Endothelial cell of umbilical vein (primary cell): ENCODE results near the gene TEX44. TPM values are rescaled to one million over a fixed set of nuclear protein-coding genes. Genes with fewer than 3 reads are reported as not detected.

Experiments used
- BruUV-seq: library from RNA; stranded (reverse); fragments of 400-500 nt; replicated peaks from 2 replicates; lab custom pipeline; 2021; lab: Mats Ljungman, UMichigan
- CTCF ChIA-PET: fragments of 300-600, 350-600 bp; sonication (Branson Sonifier 250); formaldehyde crosslinking; loops from one replicate; lab custom pipeline; 2021; ENCODE audit warnings: antibody characterized with exemption, inconsistent platforms; lab: Charles Lee
- POLR2A ChIA-PET: fragments of 300-600, 350-600 bp; sonication (Branson Sonifier 250); formaldehyde crosslinking; loops from one replicate; lab custom pipeline; 2021; ENCODE audit warnings: antibody characterized with exemption, inconsistent platforms; lab: Charles Lee
- DNase-seq: peaks from one replicate; pipeline ENCODE4 v3.0.0-alpha.2; 2011; ENCODE audit warnings: low read depth, low spot score
- FAIRE-seq: peaks from 2 replicates; lab custom pipeline; 2011; peaks lifted over from hg19 to GRCh38; lab: Jason Lieb, UNC
- H2AFZ ChIP-seq: 2 replicates; pipeline ENCODE4 v1.6.0; 2012; ENCODE audit warnings: low read depth, low read length, control low read depth, inconsistent platforms
- H3K27ac ChIP-seq: 2 replicates; pipeline ENCODE4 v1.5.1; 2011; ENCODE audit warnings: low read depth, mild to moderate bottlenecking, control low read depth, low read length, moderate library complexity; ENCODE audit not compliant: insufficient read depth
- H3K27me3 ChIP-seq, 2 experiments: 2 replicates each; pipeline versions ENCODE4 v1.6.0 to v1.6.1; 2011; ENCODE audit warnings: low read length in 2 of 2, mixed read lengths in 1 of 2; ENCODE audit not compliant: control insufficient read depth in 2 of 2, insufficient read depth in 2 of 2
- H3K36me3 ChIP-seq, 2 experiments: 2 replicates in 1 of 2; 3 replicates in 1 of 2; pipeline ENCODE4 v1.5.1; 2011; ENCODE audit warnings: low read length in 2 of 2, mild to moderate bottlenecking in 1 of 2, moderate library complexity in 1 of 2; ENCODE audit not compliant: control insufficient read depth in 2 of 2, insufficient read depth in 2 of 2; ENCODE audit errors: extremely low read depth in 1 of 2
- H3K4me1 ChIP-seq: 3 replicates; pipeline ENCODE4 v1.5.1; 2011; ENCODE audit warnings: mild to moderate bottlenecking, low read length; ENCODE audit not compliant: control insufficient read depth, insufficient read depth; ENCODE audit errors: extremely low read depth
- H3K4me2 ChIP-seq: 2 replicates; pipeline ENCODE4 v1.6.1; 2011; ENCODE audit warnings: low read length, control low read depth, mixed read lengths; ENCODE audit not compliant: insufficient read depth
- H3K4me3 ChIP-seq, 3 experiments: fragments of 200-600 bp in 1 of 3; sonication (generic), shearing (Covaris generic) in 1 of 3; replicated peaks in 1 of 3; 2 replicates each; pipeline ENCODE4 v1.5.1; 2011 to 2016; ENCODE audit warnings: control low read depth in 3 of 3, low read length in 3 of 3, mild to moderate bottlenecking in 2 of 3, inconsistent platforms in 1 of 3, low read depth in 1 of 3, moderate library complexity in 1 of 3; ENCODE audit not compliant: insufficient read depth in 1 of 3
- H3K79me2 ChIP-seq: 2 replicates; pipeline ENCODE4 v1.6.0; 2012; ENCODE audit warnings: low read length, inconsistent platforms; ENCODE audit not compliant: control insufficient read depth, insufficient read depth
- H3K9ac ChIP-seq: replicated peaks from 2 replicates; pipeline ENCODE3; 2011; ENCODE audit warnings: low read length, control low read depth; ENCODE audit not compliant: insufficient read depth; ENCODE audit errors: extremely low read depth
- H3K9me1 ChIP-seq: replicated peaks from 3 replicates; pipeline ENCODE4 v1.6.0; 2011; ENCODE audit warnings: mild to moderate bottlenecking, low read length; ENCODE audit not compliant: control insufficient read depth, insufficient read depth; ENCODE audit errors: extremely low read depth
- H3K9me3 ChIP-seq: replicated peaks from 2 replicates; pipeline ENCODE4 v1.5.1; 2012; ENCODE audit warnings: low read length, inconsistent platforms; ENCODE audit not compliant: control insufficient read depth, insufficient read depth
- H4K20me1 ChIP-seq: replicated peaks from 2 replicates; pipeline ENCODE3; 2011; ENCODE audit warnings: mild to moderate bottlenecking, low read length; ENCODE audit not compliant: control insufficient read depth, insufficient read depth; ENCODE audit errors: extremely low read depth
- EZH2 ChIP-seq: IDR thresholded peaks from 2 replicates; pipeline ENCODE4 v1.6.1; 2012; ENCODE audit warnings: borderline replicate concordance, low read depth, mild to moderate bottlenecking, moderate library complexity, low read length, inconsistent platforms; ENCODE audit not compliant: severe bottlenecking
- FOS ChIP-seq: IDR thresholded peaks from 2 replicates; pipeline ENCODE4 v1.6.1; 2011; ENCODE audit warnings: mild to moderate bottlenecking, low read length, moderate library complexity, borderline replicate concordance; ENCODE audit not compliant: insufficient read depth
- GATA2 ChIP-seq: IDR thresholded peaks from 2 replicates; pipeline ENCODE4 v1.7.0; 2011; ENCODE audit warnings: low read depth, mild to moderate bottlenecking, moderate library complexity, mixed read lengths, low read length; ENCODE audit not compliant: insufficient read length, insufficient read depth
- JUN ChIP-seq: IDR thresholded peaks from 2 replicates; pipeline ENCODE4 v1.6.1; 2011; ENCODE audit warnings: borderline replicate concordance, low read depth; ENCODE audit not compliant: insufficient read length, insufficient read depth
- MYC ChIP-seq: IDR thresholded peaks from one replicate; pipeline ENCODE4 v1.6.1; 2011; ENCODE audit warnings: mild to moderate bottlenecking, low read depth, low read length
- POLR2A ChIP-seq: IDR thresholded peaks from 2 replicates; pipeline ENCODE4 v1.6.1; 2012; ENCODE audit warnings: low read depth, mild to moderate bottlenecking, control low read depth, low read length
- POLR2AphosphoS5 ChIP-seq: IDR thresholded peaks from 2 replicates; pipeline ENCODE4 v1.6.1; 2012; ENCODE audit warnings: low read depth, mild to moderate bottlenecking, control low read depth, low read length, moderate library complexity; ENCODE audit not compliant: insufficient read depth
- dilution Hi-C: fragments of 300-500 bp; cut with MboI; formaldehyde crosslinking; loops from one replicate; pipeline ENCODE4 v1.15.0; 2019; ENCODE audit warnings: low sequenced_read_pairs; ENCODE audit not compliant: extremely low pct_ligation_motif_present
- intact Hi-C: fragments of 100-400 bp; cut with micrococcal nuclease; formaldehyde crosslinking; loops from one replicate; pipeline ENCODE4 v1.10.0; 2022
- polyA plus RNA-seq, 4 experiments: library from polyadenylated mRNA; depleted of rRNA in 3 of 4; stranded (reverse) in 3 of 4; unstranded in 1 of 4; fragments of >200 nt; gene quantifications; 2 replicates each; pipeline versions ENCODE4 v1.2.1 to v1.2.3, GENCODE V29; 2011 to 2012; ENCODE audit warnings: missing spikeins in 1 of 4
- total RNA-seq: library from RNA; stranded (reverse); gene quantifications from 2 replicates; pipeline ENCODE4 v1.2.3, GENCODE V29; 2021
- TF ChIP-seq, protein P1 (sequence below): IDR thresholded peaks from 2 replicates; pipeline ENCODE4 v1.6.1; 2011; ENCODE audit not compliant: insufficient read depth, insufficient read length
- TF ChIP-seq, protein P2 (sequence below), 2 donors: IDR thresholded peaks; 1 replicate in 1 of 2; 2 replicates in 1 of 2; pipeline ENCODE4 v1.5.1; 2011; ENCODE audit warnings: low read length in 2 of 2, mild to moderate bottlenecking in 2 of 2, moderate library complexity in 2 of 2, control low read depth in 1 of 2, inconsistent platforms in 1 of 2, low read depth in 1 of 2; ENCODE audit not compliant: insufficient read depth in 1 of 2; ENCODE audit errors: extremely low read depth in 1 of 2

The TEX44 gene
- total and polyA plus RNA-seq, 2 donors (not counting 3 experiments of a cell fraction or from before 2014, with no cell fraction given): not detected

DNA sequence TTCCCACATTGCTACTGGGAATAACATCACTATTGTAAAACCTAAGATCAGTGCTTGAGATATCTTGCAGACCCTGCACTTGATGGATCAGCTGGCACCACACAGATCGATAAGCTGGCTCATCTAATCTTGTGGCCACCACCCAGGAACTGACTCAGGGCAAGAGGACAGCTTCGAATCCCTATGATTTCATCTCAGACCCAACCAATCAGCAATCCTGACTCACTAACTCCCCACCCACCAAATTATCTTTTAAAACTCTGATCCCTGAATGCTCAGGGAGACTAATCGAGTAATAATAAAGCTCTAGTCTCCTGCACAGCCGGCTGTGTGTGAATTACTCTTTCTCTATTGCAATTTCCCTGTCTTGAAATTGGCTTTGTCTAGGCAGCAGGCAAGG lies 11.3 kb upstream of the TEX44 start:
- BruUV-seq: no TSS peak
- Histone ChIP-seq H3K9ac (no peak overlapping the region), H3K4me2 (no peak overlapping the region), H3K9me1 (no peaks in the 10 kb centered on the region), H4K20me1 (no peaks in the 10 kb centered on the region), H2AFZ (no peak overlapping the region), H3K9me3 (no peaks in the 10 kb centered on the region), H3K36me3 (no peaks in the 10 kb centered on the region), H3K27me3 (no peaks in the 10 kb centered on the region), H3K79me2 (no peaks in the 10 kb centered on the region), H3K4me1 (no peaks in the 10 kb centered on the region), H3K27ac (no peak overlapping the region), H3K4me3 (no peak overlapping the region)
- TF ChIP-seq JUN (no peak), POLR2AphosphoS5 (no peak), MYC (no peak), FOS (no peak), GATA2 (no peak), EZH2 (no peak), POLR2A (no peak)
- TF ChIP-seq, protein P1, sequence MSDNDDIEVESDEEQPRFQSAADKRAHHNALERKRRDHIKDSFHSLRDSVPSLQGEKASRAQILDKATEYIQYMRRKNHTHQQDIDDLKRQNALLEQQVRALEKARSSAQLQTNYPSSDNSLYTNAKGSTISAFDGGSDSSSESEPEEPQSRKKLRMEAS: no peak
- TF ChIP-seq, protein P2, sequence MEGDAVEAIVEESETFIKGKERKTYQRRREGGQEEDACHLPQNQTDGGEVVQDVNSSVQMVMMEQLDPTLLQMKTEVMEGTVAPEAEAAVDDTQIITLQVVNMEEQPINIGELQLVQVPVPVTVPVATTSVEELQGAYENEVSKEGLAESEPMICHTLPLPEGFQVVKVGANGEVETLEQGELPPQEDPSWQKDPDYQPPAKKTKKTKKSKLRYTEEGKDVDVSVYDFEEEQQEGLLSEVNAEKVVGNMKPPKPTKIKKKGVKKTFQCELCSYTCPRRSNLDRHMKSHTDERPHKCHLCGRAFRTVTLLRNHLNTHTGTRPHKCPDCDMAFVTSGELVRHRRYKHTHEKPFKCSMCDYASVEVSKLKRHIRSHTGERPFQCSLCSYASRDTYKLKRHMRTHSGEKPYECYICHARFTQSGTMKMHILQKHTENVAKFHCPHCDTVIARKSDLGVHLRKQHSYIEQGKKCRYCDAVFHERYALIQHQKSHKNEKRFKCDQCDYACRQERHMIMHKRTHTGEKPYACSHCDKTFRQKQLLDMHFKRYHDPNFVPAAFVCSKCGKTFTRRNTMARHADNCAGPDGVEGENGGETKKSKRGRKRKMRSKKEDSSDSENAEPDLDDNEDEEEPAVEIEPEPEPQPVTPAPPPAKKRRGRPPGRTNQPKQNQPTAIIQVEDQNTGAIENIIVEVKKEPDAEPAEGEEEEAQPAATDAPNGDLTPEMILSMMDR (IDR thresholded peaks at IDR 0.05; ENCODE audit: extremely low read depth in 1 of 2, insufficient read depth in 1 of 2, low read depth in 1 of 2, low read length in 2 of 2): no peak
- ChIA-PET CTCF (interaction anchor here (1.0 to 2.1 kb wide), 3 partner anchors 18 to 99 kb away, joined by 3 to 9 read pairs (median 4); no protein-coding TSS in a partner anchor), POLR2A (no interaction called here)
- DNase-seq (no peak), FAIRE-seq (no peak)
- dilution Hi-C loops: no loop called here
- intact Hi-C loops: no loop called here
